ENCODE results near the gene NDUFS3.

DNA sequence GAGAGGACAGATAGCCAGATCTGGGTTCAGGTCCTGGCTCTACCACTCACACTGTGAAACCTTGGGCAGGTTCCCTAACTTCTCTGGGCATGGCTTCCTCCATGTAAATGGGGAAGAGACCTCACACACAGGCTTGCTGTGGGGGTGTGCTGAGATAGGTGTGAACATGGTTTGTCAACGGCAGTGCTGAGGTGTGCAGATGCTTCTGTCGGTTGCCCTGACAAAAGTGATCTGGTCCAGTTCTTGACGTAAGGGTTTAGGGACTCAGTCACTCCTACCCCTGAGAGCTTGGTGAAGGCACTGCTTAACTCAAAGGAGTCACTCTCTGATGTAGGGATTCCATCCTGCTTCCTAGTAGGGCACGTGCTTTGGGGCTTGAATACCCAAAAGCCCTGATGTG, 13.4 kb downstream of the NDUFS3 start:
- TF ChIP-seq ZBTB20 (CRISPR knock-in tag; IDR thresholded peaks at IDR 0.05; ENCODE audit: borderline replicate concordance, low read depth) (no peak), POLR2A (IDR thresholded peaks at IDR 0.05; ENCODE audit: insufficient read depth in 1 of 2, low read depth in 2 of 2, low read length in 2 of 2) (no peak), CEBPB (IDR thresholded peaks at IDR 0.05; ENCODE audit: borderline replicate concordance, low read depth, low read length) (no peak), NBN (conservative IDR thresholded peaks at IDR 0.05) (no peak), ZNF589 (CRISPR knock-in tag; conservative IDR thresholded peaks at IDR 0.05) (no peak), RNF2 (conservative IDR thresholded peaks at IDR 0.05; ENCODE audit: low read depth) (no peak), ZNF331 (CRISPR knock-in tag; IDR thresholded peaks at IDR 0.05) (no peak), ZNF543 (CRISPR knock-in tag; IDR thresholded peaks at IDR 0.05) (no peak), YY1 (IDR thresholded peaks at IDR 0.05; ENCODE audit: insufficient read depth, insufficient replicate concordance, low read depth, low read length) (no peak)
- TF ChIP-seq, protein P1, sequence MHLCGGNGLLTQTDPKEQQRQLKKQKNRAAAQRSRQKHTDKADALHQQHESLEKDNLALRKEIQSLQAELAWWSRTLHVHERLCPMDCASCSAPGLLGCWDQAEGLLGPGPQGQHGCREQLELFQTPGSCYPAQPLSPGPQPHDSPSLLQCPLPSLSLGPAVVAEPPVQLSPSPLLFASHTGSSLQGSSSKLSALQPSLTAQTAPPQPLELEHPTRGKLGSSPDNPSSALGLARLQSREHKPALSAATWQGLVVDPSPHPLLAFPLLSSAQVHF (CRISPR knock-in tag; IDR thresholded peaks at IDR 0.05), result no peak
- TF ChIP-seq, protein P2, sequence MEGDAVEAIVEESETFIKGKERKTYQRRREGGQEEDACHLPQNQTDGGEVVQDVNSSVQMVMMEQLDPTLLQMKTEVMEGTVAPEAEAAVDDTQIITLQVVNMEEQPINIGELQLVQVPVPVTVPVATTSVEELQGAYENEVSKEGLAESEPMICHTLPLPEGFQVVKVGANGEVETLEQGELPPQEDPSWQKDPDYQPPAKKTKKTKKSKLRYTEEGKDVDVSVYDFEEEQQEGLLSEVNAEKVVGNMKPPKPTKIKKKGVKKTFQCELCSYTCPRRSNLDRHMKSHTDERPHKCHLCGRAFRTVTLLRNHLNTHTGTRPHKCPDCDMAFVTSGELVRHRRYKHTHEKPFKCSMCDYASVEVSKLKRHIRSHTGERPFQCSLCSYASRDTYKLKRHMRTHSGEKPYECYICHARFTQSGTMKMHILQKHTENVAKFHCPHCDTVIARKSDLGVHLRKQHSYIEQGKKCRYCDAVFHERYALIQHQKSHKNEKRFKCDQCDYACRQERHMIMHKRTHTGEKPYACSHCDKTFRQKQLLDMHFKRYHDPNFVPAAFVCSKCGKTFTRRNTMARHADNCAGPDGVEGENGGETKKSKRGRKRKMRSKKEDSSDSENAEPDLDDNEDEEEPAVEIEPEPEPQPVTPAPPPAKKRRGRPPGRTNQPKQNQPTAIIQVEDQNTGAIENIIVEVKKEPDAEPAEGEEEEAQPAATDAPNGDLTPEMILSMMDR (CRISPR knock-in tag; IDR thresholded peaks at IDR 0.05), result no peak
- TF ChIP-seq, protein P3, sequence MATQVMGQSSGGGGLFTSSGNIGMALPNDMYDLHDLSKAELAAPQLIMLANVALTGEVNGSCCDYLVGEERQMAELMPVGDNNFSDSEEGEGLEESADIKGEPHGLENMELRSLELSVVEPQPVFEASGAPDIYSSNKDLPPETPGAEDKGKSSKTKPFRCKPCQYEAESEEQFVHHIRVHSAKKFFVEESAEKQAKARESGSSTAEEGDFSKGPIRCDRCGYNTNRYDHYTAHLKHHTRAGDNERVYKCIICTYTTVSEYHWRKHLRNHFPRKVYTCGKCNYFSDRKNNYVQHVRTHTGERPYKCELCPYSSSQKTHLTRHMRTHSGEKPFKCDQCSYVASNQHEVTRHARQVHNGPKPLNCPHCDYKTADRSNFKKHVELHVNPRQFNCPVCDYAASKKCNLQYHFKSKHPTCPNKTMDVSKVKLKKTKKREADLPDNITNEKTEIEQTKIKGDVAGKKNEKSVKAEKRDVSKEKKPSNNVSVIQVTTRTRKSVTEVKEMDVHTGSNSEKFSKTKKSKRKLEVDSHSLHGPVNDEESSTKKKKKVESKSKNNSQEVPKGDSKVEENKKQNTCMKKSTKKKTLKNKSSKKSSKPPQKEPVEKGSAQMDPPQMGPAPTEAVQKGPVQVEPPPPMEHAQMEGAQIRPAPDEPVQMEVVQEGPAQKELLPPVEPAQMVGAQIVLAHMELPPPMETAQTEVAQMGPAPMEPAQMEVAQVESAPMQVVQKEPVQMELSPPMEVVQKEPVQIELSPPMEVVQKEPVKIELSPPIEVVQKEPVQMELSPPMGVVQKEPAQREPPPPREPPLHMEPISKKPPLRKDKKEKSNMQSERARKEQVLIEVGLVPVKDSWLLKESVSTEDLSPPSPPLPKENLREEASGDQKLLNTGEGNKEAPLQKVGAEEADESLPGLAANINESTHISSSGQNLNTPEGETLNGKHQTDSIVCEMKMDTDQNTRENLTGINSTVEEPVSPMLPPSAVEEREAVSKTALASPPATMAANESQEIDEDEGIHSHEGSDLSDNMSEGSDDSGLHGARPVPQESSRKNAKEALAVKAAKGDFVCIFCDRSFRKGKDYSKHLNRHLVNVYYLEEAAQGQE (IDR thresholded peaks at IDR 0.05; ENCODE audit: borderline replicate concordance in 1 of 2, low read depth in 1 of 2, low read length in 2 of 2), result no peak
- TF ChIP-seq, protein P4, sequence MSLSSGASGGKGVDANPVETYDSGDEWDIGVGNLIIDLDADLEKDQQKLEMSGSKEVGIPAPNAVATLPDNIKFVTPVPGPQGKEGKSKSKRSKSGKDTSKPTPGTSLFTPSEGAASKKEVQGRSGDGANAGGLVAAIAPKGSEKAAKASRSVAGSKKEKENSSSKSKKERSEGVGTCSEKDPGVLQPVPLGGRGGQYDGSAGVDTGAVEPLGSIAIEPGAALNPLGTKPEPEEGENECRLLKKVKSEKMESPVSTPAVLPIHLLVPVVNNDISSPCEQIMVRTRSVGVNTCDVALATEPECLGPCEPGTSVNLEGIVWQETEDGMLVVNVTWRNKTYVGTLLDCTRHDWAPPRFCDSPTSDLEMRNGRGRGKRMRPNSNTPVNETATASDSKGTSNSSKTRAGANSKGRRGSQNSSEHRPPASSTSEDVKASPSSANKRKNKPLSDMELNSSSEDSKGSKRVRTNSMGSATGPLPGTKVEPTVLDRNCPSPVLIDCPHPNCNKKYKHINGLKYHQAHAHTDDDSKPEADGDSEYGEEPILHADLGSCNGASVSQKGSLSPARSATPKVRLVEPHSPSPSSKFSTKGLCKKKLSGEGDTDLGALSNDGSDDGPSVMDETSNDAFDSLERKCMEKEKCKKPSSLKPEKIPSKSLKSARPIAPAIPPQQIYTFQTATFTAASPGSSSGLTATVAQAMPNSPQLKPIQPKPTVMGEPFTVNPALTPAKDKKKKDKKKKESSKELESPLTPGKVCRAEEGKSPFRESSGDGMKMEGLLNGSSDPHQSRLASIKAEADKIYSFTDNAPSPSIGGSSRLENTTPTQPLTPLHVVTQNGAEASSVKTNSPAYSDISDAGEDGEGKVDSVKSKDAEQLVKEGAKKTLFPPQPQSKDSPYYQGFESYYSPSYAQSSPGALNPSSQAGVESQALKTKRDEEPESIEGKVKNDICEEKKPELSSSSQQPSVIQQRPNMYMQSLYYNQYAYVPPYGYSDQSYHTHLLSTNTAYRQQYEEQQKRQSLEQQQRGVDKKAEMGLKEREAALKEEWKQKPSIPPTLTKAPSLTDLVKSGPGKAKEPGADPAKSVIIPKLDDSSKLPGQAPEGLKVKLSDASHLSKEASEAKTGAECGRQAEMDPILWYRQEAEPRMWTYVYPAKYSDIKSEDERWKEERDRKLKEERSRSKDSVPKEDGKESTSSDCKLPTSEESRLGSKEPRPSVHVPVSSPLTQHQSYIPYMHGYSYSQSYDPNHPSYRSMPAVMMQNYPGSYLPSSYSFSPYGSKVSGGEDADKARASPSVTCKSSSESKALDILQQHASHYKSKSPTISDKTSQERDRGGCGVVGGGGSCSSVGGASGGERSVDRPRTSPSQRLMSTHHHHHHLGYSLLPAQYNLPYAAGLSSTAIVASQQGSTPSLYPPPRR (CRISPR knock-in tag; IDR thresholded peaks at IDR 0.05; ENCODE audit: borderline replicate concordance), result no peak
- TF ChIP-seq, protein P5, sequence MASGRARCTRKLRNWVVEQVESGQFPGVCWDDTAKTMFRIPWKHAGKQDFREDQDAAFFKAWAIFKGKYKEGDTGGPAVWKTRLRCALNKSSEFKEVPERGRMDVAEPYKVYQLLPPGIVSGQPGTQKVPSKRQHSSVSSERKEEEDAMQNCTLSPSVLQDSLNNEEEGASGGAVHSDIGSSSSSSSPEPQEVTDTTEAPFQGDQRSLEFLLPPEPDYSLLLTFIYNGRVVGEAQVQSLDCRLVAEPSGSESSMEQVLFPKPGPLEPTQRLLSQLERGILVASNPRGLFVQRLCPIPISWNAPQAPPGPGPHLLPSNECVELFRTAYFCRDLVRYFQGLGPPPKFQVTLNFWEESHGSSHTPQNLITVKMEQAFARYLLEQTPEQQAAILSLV (CRISPR knock-in tag; IDR thresholded peaks at IDR 0.05; ENCODE audit: borderline replicate concordance), result no peak

Data from HepG2 (cell line).